HG03196 (cell line): ENCODE measurements around the gene PCNX2.
"Not testable (repeated sequence)": the region's sequence is repeated elsewhere in the genome, so short reads cannot be mapped to it uniquely, and the experiment has no call there.

ENCODE experiments used
- ATAC-seq: cut with Tn5 transposase; IDR thresholded peaks from one replicate; pipeline ENCODE4 v1.9.1; 2021; ENCODE audit not compliant: unreplicated experiment

The PCNX2 gene

DNA sequence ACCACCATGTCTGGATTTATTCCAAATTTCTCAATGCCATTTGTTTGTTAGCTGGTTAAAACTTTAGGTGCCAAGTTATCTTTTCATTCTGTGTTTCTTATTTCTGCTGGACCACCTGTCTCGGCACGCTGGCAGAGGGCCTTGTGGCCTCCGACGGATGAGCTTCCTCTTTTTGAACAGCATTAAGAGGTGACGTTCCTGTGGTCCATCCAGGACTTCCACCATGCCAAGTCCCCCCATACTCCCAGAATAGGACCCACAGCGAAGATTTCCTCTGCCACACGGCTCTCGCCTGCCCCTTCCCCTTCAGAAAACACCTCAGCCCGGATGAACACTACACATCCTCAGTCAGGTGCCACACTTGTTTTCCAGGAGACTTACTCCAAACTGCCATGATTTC is 271.3 kb downstream of the PCNX2 start:
- no peak for ATAC-seq

GRCh38 chr1:233022246-233022645 is 273.3 kb downstream of the PCNX2 start:
- no peak for ATAC-seq

GRCh38 chr1:233020426-233020825 is 275.1 kb downstream of the PCNX2 start:
- no peak for ATAC-seq

- ATAC-seq: no peak
Measured at GRCh38 chr1:233019778-233020325, 275.7 kb downstream of the PCNX2 start.

GRCh38 chr1:233019083-233019482 is 276.4 kb downstream of the PCNX2 start:
- ATAC-seq: no peak

- ATAC-seq: no peak
Measured at GRCh38 chr1:233016798-233017197, 278.7 kb downstream of the PCNX2 start.

DNA sequence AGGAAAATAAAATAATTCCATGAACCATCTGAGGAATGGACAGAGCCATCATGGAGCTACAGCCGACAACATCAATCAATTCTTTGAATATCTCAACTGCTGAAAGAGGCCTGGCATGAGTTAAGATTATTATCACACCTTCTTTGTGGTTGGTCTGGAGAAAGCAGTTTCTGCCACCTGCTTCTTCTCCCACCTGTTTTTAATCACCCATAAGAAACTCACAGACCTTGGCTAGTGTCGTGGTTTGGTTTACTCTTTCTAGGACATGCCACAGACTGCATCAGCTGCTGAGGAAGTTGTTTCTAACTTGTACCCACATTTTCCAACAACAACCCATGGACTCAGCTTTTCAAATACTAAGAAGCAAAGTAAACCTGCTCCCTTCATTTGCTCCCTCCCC is 279.6 kb downstream of the PCNX2 start:
- no peak for ATAC-seq

DNA sequence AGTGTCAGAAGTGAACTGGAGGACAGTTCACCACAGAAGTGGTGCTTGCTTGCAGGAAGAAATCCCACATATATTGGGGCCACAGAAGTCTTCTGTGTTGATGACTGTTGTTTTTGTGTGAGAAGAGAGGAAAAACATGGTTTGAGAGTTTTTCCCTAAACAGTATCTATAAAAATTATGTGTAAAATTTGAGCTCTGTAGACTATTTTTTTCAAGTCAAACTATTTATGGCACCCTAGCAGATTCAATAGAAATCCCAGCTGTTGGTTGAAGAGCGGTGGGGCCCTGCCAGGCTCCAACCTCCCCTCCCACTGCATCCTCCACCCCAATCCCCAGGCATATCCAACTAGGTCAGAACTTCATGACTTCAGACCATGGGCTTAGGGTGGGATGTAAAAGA is 283.5 kb downstream of the PCNX2 start:
- no peak for ATAC-seq

- ATAC-seq: no peak
Measured at GRCh38 chr1:233010146-233010545, 285.4 kb downstream of the PCNX2 start.

DNA sequence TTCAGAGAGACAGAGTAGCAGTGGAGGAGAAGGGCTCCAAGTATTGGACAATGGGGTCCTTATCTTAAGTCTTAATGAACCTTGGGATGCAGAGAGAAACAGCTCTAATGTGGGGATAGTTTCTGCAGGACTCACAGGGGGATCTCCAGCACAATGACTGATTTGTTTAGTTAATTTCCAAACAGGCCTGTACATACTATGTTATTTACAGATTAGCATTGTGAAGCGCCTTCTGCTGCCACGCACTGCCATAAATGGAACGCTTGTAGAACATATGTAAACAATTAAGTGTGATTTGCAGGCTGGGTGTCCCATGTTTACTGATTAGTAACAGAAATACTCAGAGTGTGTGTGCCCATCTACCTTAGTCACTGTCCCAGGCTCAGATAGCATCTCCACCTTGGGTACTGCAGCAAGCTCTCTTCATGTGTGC is 289.0 kb downstream of the PCNX2 start:
- ATAC-seq: no peak

DNA sequence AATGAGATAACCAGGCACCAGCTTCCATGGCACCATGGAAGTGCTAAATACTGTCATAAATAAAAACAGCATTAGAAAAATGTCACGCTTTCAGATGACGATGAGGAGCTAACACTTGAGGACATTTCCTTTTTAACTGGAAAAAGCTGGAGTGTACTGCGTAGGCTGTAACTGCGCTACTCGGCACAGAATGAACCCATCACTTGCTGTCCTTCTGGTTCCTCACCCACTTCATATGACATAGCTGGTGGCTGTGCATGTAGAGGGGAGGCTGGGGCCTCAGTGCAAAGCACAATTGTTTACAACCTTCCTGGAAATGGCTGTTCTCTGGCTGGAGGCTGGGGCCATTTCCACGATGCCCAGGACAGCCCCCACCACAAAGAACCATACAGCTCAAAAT is 289.4 kb downstream of the PCNX2 start:
- ATAC-seq: no peak

DNA sequence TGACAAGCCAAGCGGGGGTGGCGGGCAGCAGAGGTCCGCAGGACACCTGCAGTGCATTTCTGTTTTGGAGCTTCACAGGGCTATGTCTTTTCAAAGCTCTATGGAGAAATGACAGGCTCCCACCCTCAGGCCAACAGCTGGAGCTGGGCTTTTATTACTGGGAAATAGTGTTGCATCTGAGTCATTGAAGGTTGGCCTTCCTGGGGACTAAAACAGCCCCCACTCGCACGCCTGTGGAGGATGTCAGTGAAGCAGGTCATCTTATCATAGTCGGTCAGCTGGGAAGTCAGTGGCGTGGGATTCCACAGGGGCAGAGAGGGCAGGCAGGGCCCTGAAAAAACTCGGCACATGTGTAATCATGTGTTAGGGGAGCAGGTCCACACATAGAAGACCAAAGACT is 289.8 kb downstream of the PCNX2 start:
- ATAC-seq: no peak

- ATAC-seq: no peak
Measured at GRCh38 chr1:233005156-233005555, 290.4 kb downstream of the PCNX2 start.

GRCh38 chr1:233004451-233004850 is 291.1 kb downstream of the PCNX2 start:
- ATAC-seq: no peak

GRCh38 chr1:233003638-233004037 is 291.9 kb downstream of the PCNX2 start:
- not testable (repeated sequence) for ATAC-seq

GRCh38 chr1:232999956-233000625 is 295.4 kb downstream of the PCNX2 start:
- ATAC-seq: no peak

- ATAC-seq: no peak
Measured at GRCh38 chr1:232998646-232999045, 296.9 kb downstream of the PCNX2 start.

- no peak for ATAC-seq
Measured at GRCh38 chr1:232998138-232998537, 297.4 kb downstream of the PCNX2 start.

DNA sequence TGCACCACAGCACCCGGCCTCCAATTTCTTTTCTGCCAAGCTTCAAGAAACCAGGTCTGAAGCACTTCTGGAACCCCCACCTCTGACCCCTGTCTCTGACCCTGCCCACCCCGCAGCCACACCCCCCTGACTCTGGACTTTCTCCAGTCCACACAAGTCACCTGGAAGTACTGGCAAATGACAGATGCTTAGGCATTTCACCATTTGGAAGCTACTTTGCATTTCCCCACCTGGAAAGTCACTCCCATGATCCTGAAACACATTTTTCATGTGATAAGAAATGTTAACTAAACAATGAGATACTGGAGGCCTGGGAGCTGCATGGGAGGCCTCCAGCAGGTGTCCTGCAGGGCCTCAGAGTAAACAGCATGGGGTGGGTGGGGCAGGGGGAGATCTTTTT is 299.4 kb downstream of the PCNX2 start:
- no peak for ATAC-seq

- no peak for ATAC-seq
Measured at GRCh38 chr1:232995189-232995588, 300.3 kb downstream of the PCNX2 start.

GRCh38 chr1:232993555-232993954 is 302.0 kb downstream of the PCNX2 start:
- ATAC-seq: no peak

DNA sequence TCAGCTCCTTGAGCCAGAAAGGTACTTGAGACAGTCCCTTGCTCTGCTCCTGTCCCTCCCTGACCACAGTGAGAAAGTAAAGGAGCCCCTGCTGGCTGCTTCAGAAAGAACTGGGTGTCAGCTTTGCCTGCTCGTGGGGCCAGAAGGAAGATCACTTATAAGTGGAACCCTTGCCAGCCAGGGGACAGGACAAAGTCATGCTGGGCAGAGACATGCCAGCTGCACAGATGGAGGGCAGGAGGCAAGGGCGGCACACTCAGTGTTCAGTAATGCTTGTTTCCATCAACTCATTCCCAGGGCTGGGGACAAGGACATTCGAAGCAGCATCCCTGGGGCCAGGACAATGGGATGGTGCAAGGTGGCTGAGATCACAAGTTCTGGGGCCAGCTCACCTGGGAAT is 303.3 kb downstream of the PCNX2 start:
- ATAC-seq: no peak

- ATAC-seq: no peak
Measured at GRCh38 chr1:232991238-232991637, 304.3 kb downstream of the PCNX2 start.
